RPMI8226 (cell line): ENCODE data around the gene GLTP.
"Not testable (repeated sequence)": the region's sequence is repeated elsewhere in the genome, so short reads cannot be mapped to it uniquely, and the experiment has no call there.

Experiments
- DNase-seq: peaks from one replicate; pipeline ENCODE4 v3.0.0-alpha.2; 2015

GLTP gene

DNA sequence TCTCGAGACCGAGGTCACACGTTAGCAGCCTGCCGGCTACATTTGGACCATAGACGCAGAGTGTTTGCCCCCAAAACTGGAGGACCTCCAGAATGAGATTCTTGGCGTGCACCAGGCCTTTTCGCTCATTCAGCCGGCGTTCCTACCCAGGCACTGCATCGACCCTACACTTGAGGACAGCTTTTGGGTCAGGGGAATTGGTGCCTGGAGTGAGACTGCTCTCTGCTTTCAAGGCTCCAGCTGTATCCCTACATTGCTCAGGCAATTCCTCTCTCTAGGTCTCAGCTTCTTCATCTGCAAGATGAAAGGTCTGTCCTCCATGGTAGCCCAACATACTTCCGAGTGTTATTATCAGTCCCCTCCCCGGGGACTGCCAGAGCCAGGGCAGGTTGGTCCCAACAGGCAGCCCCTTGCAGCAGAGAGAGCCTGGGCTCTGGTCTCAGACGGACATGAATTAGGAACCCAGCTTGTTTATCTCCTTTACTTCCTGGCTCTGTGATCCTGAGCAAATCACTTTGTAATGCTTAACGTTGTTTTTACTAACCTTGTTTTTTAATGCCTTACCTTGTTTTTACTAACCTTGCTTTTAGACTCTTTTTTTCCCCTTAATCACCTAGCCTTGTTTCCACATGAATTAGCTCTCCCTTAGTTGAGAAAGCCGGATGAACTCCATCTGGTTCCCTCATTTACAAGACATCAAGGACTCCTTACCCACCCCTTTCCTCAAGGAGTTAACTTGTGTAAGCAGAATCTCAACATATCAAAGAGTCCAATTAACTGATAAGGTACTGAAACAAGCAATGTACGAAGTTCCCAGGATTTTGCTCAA, 20.6 kb upstream of the GLTP start:
- no peak for DNase-seq

GRCh38 chr12:109899783-109900751, 19.7 kb upstream of the GLTP start, which contains the start of gene TCHP:
Gene TCHP (plus strand): TSS chr12:109900274. CDS start chr12:109903027, 2,753 bp downstream.
- DNase-seq = peak; percentile 90

DNA sequence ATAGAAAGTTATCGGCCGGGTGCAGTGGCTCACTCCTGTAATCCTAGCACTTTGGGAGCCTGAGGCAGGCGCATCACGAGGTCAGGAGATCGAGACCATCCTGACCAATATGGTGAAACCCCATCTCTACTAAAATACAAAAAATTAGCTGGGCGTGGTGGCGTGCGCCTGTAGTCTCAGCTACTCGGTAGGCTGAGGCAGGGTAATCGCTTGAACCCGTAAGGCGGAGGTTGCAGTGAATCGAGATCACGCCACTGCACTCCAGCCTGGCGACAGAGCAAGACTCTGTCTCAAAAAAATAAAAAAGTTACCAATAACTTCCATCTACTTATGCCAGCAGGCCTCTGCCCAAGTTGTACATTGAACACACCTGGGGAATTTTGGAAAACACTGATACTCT, 19.0 kb upstream of the GLTP start:
- DNase-seq = not testable (repeated sequence)

- no peak for DNase-seq
Measured at GRCh38 chr12:109897029-109897428, 16.7 kb upstream of the GLTP start.

GRCh38 chr12:109896188-109896587, 15.8 kb upstream of the GLTP start:
- DNase-seq = no peak

DNA sequence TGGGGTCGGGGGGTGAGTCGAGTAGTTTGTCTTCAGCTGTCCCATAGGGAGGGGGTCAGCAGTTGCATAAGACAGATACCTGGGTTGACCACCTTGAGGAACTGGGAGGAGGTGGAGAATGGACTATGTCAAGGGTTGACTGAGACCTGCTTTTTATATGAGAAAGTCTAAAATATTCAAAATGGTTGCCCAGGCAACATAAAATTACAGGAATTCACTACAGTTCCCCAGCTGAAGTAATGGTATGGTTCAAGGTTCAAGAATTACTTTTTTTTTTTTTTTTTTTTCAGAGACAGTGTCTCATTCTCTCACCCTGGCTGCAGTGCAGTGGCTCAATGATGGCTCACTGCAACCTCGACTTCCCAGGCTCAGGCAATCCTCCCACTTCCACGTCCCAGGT, 14.6 kb upstream of the GLTP start:
- DNase-seq = no peak

- peak; percentile 52 for DNase-seq
Measured at GRCh38 chr12:109893261-109893995, 13.1 kb upstream of the GLTP start.

GRCh38 chr12:109892748-109893147, 12.4 kb upstream of the GLTP start:
- peak; percentile 75 for DNase-seq

DNA sequence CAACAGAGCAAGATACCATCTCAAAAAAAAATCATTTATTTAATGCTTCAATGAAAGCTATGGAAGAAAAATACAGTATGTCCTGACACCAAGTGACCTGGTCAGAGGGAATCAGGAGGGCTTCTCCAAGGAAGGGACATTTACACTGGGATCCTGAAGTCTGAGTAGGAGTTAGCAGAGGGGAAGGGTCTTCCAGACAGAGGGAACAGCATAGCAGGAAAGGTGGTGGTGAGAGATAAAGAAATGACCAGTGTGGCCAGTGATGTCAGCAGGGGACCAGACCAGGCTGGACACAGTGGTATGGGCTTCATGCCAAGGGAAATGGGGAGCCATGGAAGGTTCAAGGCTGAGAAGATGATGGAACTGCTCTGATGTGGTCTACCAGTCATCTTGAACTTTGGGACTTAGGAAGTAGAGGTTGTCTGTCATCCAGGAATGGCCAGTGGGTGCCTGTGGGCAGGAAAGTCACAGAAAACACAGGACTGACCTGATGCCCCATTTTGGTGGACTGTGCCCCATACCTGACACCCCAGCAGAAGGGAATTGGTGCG, 11.9 kb upstream of the GLTP start:
- no peak for DNase-seq

- DNase-seq = peak; percentile 36
Measured at GRCh38 chr12:109891731-109892130, 11.4 kb upstream of the GLTP start.

DNA sequence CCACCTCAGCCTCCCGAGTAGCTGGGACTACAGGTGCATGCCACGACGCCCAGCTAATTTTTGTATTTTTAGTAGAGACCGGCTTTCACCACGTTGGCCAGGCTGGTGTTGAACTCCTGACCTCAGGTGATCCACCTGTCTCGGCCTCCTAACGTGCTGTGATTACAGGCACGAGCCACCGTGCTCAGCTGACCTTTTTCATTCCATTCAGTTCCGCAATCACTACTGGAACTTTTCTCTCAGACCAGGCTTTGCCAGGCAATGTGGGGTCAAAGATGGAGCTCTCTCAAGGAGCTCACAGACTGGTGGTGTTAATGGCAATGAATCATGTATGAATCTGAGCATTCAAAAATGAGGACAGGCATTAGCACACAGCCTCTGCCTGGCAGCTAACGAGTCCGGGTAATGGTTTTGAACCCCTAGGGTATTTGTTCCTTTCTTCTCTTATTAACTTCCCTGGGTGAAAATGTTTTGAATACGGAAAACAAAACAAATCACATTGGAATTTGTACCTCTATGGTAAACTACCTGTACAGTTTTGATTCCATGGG, 10.4 kb upstream of the GLTP start:
- no peak for DNase-seq

- DNase-seq = no peak
Measured at GRCh38 chr12:109888179-109889020, 8.1 kb upstream of the GLTP start.

- DNase-seq = no peak
Measured at GRCh38 chr12:109885616-109886015, 5.3 kb upstream of the GLTP start.

DNA sequence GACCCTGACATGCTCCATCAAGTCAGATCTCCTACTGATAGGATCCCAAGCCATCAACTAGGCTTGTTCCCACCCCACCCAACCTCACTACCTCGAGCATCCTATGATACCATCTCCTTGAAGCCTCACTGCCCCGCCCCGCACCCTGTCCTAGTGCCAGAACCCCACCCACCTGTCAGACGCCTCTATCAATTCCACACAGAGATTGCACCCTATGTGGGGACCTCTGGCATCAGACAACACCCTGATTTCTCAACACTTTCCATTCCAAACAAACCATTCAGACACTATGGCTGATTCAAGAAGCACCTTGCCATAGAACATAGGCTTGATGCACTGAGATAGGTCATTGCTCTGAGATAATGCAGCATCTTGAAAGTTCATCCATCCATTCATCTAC, 3.1 kb upstream of the GLTP start:
- DNase-seq = no peak

- DNase-seq = no peak
Measured at GRCh38 chr12:109881752-109882151, 1.4 kb upstream of the GLTP start.

DNA sequence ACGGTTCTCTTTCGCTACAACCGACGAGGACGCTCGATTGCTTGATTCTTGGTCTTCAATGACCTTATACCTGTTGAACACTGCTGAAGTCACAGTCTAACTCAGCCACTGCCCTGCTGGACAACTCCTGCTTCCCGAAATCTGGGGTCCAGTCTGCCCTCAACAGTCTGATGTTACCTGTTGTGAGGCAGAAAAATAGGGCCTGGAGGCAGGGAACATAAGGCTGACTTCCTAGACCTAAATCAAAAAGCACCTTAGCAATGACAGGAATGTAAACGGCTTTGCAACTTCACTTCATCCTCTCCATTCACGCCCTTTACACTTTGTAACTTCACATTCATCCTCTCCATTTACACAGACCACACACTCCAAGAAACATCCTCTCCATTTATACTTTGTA, 597 bp upstream of the GLTP start:
- no peak for DNase-seq

DNA sequence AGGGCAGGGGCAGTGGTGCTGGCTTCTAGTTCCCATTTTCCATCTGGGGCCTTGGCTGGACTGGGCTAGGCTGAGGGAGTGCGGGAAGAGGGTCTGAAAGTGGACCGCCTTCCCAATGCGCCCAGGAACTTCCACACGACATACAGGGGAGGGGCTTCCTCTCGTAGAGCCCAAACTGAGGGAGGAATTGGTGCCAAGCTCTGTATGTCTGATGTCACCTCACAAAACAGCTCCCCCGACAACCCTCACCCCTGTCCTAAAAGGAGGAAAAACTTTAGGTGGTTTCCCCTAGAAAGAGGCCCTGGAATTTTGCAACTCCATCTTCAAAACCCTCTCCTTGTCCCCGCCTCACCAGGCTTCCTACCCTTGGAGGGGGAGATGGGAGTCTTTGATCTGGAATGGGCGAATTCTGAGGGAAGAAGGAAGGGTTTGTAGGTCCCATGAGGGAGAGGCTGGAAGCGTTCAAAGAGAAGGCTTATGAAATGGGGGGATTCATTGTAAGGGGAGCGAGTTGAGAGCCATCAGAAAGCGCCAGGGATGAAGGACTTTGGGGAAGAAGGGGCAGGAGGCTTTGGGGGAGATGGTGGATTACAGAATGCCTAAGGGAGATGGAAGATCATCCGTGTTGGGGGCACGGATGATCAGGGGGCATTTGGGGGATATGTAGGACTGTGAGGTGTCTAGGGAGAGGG, 844 bp downstream of the GLTP start:
- no peak for DNase-seq

GRCh38 chr12:109878749-109879148, 1.6 kb downstream of the GLTP start:
- DNase-seq = no peak

GRCh38 chr12:109878247-109878625, 2.1 kb downstream of the GLTP start:
- no peak for DNase-seq

- DNase-seq = no peak
Measured at GRCh38 chr12:109877504-109878246, 2.7 kb downstream of the GLTP start.
